GM12875 (cell line): ENCODE measurements around the gene MST1.
A peak's percentile ranks its signal among the peaks of the same experiment; 100 is the strongest.

Source experiments
- H3K4me3 ChIP-seq: one replicate; pipeline ENCODE4 v1.5.1; 2011; ENCODE audit warnings: low read depth, low read length, control low read depth
- CTCF ChIP-seq: IDR thresholded peaks from 2 replicates; pipeline ENCODE4 v1.5.1; 2011; ENCODE audit warnings: low read depth, mild to moderate bottlenecking, control low read depth, inconsistent platforms, low read length, moderate library complexity, borderline replicate concordance; ENCODE audit not compliant: insufficient read depth

MST1 gene

GRCh38 chr3:49727924-49728361 is 38.7 kb upstream of the MST1 start:
- TF ChIP-seq CTCF: no peak
- H3K4me3 ChIP-seq: no peak overlapping the region

GRCh38 chr3:49727154-49727923 is 38.1 kb upstream of the MST1 start:
- no peak for TF ChIP-seq CTCF
- H3K4me3 ChIP-seq: no peak overlapping the region

GRCh38 chr3:49725906-49726681 is 36.8 kb upstream of the MST1 start:
- no peak for TF ChIP-seq CTCF
- no peak overlapping the region for H3K4me3 ChIP-seq

- TF ChIP-seq CTCF: no peak
- H3K4me3 ChIP-seq: peak overlapping the region; percentile 67
Measured at GRCh38 chr3:49724586-49724985, 35.3 kb upstream of the MST1 start.

- peak within 1 kb of the TSS; percentile 100 for H3K4me3 ChIP-seq
- no peak for TF ChIP-seq CTCF
Measured at GRCh38 chr3:49723628-49724551, 34.6 kb upstream of the MST1 start, which contains the start of gene GMPPB. TSS of gene GMPPB (minus strand) at chr3:49723951. CDS start at chr3:49723726, 225 bp downstream.

- TF ChIP-seq CTCF: no peak
- H3K4me3 ChIP-seq: peak overlapping the region; percentile 100
Measured at GRCh38 chr3:49723296-49723627, 34.0 kb upstream of the MST1 start.
